ENCODE results near the gene PRR12.
A peak's percentile ranks its signal among the peaks of the same experiment; 100 is the strongest.

PRR12 gene

GRCh38 chr19:49645592-49645991, 54.6 kb downstream of the PRR12 start:
- no peak for DNase-seq (ENCODE audit: low read depth)

DNA sequence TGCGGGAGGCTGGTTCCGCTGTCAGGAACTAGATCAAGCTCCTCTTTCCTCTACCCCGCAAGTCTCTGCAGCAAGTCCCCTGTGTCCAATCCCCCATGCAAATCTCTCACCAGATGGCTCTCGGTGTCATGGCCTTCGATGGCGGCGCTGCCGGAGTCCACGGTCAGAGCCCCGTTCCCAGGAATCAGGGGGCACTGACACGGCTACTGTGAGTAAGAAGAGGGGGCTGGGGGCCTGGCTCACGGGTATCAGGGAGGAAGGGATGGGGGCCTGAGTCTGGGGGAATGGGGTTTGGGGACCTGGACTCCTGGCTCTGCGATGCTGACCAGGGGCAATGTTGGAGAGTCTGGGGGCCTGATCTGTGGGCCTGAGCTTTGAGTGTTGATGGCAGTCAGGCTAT, 55.0 kb downstream of the PRR12 start:
- DNase-seq (ENCODE audit: low read depth), result no peak

DNA sequence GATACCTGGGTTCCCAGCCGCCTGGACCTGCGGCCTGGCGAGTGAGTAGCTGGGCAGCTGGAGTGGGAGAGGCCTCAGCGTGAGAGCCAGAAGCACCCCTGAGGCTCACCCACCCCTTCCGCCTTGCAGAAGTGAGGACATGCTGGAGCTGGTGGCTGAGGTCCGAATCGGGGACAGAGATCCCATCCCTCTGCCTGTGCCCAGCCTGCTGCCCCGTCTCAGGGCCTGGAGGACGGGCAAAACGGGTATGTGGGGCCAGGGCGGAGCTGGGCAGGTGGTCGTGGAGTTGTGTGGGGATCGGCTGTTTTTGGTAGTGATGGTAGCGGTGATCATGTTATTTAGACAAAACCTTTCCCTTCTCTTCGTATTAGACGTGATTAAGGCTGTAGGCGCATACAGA, 55.6 kb downstream of the PRR12 start:
- no peak for DNase-seq (ENCODE audit: low read depth)

GRCh38 chr19:49651029-49651819, 60.2 kb downstream of the PRR12 start:
- no peak for DNase-seq (ENCODE audit: low read depth)

DNA sequence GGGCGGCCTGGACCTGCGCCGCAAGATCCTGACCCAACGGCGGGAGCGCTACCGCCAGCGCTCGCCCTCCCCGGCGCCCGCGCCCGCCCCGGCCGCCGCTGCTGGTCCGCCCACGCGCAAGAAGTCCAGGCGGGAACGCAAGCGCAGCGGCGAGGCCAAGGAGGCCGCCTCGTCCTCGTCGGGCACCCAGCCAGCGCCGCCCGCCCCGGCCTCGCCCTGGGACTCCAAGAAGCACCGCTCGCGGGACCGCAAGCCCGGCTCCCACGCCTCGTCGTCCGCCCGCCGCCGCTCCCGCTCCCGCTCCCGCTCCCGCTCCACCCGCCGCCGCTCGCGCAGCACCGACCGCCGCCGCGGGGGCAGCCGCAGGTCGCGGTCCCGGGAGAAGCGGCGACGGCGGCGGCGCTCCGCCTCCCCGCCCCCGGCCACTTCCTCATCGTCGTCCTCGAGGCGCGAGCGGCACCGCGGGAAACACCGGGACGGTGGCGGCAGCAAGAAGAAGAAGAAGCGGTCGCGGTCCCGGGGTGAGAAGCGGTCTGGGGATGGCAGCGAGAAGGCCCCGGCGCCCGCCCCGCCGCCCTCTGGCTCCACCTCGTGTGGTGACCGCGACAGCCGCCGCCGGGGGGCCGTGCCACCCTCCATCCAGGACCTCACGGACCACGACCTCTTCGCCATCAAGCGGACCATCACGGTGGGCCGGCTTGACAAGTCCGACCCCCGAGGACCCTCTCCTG, 61.0 kb downstream of the PRR12 start:
- DNase-seq (ENCODE audit: low read depth), result no peak

DNA sequence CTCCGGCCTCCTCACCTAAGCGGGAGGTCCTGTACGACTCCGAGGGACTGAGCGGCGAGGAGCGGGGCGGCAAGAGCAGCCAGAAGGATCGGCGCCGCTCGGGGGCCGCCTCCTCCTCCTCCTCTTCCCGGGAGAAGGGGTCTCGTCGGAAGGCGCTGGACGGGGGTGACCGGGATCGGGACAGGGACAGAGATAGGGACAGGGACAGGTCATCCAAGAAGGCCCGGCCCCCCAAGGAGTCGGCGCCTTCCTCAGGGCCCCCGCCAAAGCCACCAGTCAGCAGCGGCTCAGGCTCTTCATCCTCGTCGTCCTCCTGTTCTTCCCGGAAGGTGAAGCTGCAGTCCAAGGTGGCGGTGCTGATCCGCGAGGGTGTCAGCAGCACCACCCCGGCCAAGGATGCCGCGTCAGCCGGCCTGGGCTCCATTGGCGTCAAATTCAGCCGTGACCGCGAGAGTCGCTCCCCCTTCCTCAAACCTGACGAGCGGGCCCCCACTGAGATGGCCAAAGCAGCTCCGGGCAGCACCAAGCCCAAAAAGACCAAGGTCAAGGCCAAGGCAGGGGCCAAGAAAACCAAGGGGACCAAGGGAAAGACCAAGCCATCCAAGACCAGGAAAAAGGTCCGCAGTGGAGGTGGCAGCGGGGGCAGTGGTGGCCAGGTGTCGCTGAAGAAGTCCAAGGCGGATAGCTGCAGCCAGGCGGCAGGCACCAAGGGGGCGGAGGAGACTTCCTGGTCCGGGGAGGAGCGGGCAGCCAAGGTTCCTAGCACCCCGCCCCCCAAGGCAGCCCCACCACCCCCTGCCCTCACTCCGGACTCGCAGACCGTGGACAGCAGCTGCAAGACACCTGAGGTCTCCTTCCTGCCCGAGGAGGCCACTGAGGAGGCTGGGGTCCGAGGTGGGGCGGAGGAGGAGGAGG, 61.8 kb downstream of the PRR12 start:
- no peak for DNase-seq (ENCODE audit: low read depth)

DNA sequence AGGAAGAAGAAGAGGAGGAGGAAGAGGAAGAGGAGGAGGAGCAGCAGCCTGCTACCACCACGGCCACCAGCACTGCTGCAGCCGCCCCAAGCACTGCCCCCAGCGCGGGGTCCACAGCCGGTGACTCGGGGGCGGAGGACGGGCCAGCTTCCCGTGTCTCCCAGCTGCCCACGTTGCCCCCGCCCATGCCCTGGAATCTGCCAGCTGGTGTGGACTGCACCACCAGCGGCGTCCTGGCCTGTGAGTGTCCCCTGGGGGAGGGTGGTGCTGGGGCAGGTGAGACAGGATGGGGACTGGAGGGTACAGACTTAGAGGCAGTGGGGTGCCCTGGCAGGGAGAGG, 62.5 kb downstream of the PRR12 start:
- no peak for DNase-seq (ENCODE audit: low read depth)

GRCh38 chr19:49654581-49654980, 63.6 kb downstream of the PRR12 start:
- DNase-seq (ENCODE audit: low read depth), result no peak

DNA sequence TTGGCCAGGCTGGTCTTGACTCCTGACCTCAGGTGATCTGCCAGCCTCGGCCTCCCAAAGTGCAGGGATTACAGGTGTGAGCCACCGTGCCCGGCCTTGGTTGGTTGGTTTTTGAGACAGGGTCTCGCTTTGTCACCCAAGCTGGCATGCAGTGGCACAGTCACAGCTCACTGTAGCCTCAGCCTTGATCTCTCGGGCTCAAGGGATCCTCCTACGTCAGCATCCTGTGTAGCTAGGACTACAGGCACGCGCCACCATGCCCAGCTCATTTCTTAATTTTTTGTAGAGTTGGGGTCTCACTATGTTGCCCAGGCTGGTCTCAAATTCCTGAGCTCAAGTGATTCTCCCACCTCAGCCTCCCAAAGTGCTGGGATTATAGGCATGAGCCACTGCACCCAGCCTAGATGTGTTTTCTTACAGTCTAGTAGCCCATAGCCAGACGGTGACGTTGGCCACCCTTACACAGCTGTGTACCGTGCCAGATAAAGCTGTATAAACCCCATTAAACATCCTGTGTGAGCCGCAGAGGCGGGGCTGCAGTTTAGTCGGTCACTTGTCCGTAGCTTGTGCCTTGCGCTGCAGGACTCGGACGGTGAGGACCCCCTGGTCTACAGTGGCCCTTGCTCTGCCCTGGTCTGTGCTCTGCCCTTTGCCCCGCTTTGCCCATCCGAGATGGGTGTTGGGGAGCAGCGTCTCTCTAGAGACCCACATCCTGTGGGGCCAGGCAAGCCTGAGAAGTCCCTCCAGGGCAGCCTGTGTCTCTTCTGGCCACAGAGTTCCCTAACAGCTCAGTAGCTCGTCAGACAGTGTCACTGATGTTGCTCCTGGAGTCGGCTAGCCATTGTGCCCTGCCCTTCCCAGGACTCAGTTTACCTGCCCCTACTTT, 64.8 kb downstream of the PRR12 start:
- DNase-seq (ENCODE audit: low read depth), result no peak

DNA sequence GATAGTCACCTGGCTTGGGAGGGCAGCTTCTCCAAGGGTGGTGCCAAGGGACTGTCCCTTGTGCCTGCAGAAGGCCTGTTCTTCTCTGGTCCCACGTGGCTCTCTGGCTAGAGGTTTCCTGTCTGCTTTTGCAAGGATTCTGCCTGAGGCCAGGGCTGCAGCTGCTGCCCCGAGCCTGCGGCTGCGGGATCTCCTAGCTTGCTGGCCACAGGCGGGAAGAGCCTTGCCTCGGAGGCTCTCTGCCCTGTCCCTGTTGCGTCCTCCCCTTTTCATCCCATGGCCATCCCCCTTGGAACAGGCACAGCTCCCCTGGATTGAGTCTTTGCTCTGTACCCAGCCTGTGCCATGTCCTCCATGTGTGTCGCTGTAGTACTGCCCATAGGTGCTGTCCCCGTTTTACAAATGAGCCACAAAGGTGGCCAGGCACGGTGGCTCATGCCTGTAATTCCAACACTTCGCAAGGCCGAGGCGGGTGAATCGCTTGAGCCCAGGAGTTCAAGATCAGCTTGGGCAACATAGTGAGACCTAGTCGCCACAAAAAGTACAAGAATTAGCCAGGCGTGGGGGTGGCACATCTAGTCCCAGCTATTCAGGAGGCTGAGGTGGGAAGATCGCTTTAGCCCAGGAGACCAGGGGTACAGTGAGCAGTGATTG, 65.6 kb downstream of the PRR12 start:
- no peak for DNase-seq (ENCODE audit: low read depth)

- no peak for DNase-seq (ENCODE audit: low read depth)
Measured at GRCh38 chr19:49657493-49658138, 66.6 kb downstream of the PRR12 start.

DNA sequence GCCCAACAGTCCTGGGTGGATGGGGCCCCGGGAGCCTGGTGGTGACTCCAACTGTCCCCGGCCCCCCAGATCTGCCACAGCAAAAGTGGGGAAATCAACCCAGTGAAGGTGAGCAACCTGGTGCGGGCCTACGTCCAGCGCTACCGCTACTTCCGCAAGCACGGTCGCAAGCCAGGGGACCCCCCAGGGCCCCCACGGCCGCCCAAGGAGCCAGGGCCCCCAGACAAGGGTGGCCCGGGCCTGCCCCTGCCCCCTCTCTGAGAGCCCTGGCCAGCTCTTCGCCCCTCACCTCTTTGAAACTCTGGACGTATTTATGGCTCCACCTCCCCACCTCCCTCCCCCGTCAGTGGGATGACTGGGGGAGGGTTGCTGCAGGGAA, 67.1 kb downstream of the PRR12 start:
- no peak for DNase-seq (ENCODE audit: low read depth)

- no peak for DNase-seq (ENCODE audit: low read depth)
Measured at GRCh38 chr19:49658566-49659442, 67.8 kb downstream of the PRR12 start.

DNA sequence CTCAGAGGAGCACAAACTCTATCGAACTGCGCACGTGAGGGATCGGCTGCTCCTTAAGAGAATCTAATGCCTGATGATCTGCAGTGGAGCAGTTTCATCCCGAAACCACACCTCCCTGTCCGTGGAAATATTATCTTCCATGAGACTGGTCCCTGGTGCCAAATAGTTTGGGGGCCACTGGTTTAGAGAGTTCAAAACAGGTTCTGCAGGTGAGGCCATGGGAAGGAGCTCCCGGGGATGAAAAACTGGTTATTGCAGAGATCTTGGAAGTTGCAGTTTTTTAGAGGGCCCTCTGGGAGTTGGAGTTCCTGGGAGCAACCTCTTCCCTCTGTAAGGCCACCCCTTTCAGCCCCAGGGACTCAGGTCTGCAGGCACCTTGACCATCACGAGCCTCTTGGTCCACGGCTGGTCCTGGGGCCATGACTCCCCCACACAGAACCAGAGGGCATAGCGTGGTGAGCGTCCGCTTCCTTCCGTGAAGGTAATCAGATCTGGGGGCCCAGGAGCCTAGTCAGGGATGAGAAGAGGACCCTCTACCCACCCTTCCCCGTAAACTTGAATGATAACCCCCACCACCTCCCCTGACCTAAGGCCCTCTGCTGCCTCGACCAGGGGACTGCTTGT, 69.5 kb downstream of the PRR12 start:
- no peak for DNase-seq (ENCODE audit: low read depth)

DNA sequence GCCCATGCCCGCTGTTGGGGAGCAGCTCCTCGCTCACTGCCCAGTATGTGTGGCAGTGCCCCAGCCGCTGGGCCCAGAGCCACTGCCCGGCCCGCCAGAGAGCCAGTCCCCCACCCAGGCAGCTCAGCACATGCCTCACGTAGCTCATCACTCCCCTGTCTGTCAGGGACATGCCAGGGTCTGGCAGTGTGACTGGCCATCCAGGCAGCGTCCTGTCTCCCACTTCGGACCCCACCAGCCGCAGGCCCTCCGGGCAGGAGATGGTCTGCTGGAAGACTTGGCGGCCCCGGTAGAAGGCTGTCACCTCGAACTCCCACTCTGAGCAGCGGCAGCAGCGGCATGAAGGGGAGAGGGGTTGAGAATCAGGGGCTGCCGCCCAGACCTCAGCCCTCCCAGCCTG, 71.0 kb downstream of the PRR12 start:
- no peak for DNase-seq (ENCODE audit: low read depth)

GRCh38 chr19:49663224-49663623, 72.2 kb downstream of the PRR12 start:
- DNase-seq (ENCODE audit: low read depth), result no peak

GRCh38 chr19:49664171-49665035, 73.4 kb downstream of the PRR12 start:
- peak; percentile 89 for DNase-seq (ENCODE audit: low read depth)

GRCh38 chr19:49665036-49665350, 74.0 kb downstream of the PRR12 start:
- no peak for DNase-seq (ENCODE audit: low read depth)
